GM12878 (cell line): Measurements from ENCODE around the gene GIMAP4. TPM values are rescaled to one million over a fixed set of nuclear protein-coding genes. Genes with fewer than 3 reads are reported as not detected.

Experiments
- ASH2L ChIP-seq: fragments of 300-600, 200-600 bp; sonication (generic); IDR thresholded peaks from 2 replicates; pipeline ENCODE4 v1.6.1; 2017; ENCODE audit warnings: low read depth, mild to moderate bottlenecking, borderline replicate concordance
- BRCA1 ChIP-seq: IDR thresholded peaks from 2 replicates; pipeline ENCODE4 v1.6.1; 2011; ENCODE audit warnings: low read depth, low read length, improper control_type of control experiment
- EGR1 ChIP-seq, 2 experiments: IDR thresholded peaks; 1 replicate in 1 of 2; 2 replicates in 1 of 2; pipeline ENCODE4 v1.6.1; 2011 to 2012; ENCODE audit warnings: low read depth in 2 of 2, low read length in 2 of 2, borderline replicate concordance in 1 of 2, mild to moderate bottlenecking in 1 of 2, moderate library complexity in 1 of 2
- IKZF2 ChIP-seq, 2 experiments: fragments of 450-650 bp; IDR thresholded peaks; 2 replicates each; pipeline ENCODE4 v1.6.1; 2017; ENCODE audit warnings: mild to moderate bottlenecking in 2 of 2, moderate library complexity in 2 of 2
- KLF5 ChIP-seq: fragments of 450-650 bp; IDR thresholded peaks from 2 replicates; pipeline ENCODE4 v1.6.1; 2014; ENCODE audit warnings: mild to moderate bottlenecking; ENCODE audit not compliant: partially characterized antibody
- MYC ChIP-seq: IDR thresholded peaks from 2 replicates; pipeline ENCODE4 v1.6.1; 2011; ENCODE audit warnings: mild to moderate bottlenecking, low read length, moderate library complexity, inconsistent platforms; ENCODE audit not compliant: insufficient read depth, insufficient replicate concordance, insufficient read length, severe bottlenecking
- POLR2A ChIP-seq: IDR thresholded peaks from 2 replicates; pipeline ENCODE4 v1.6.1; 2011; ENCODE audit warnings: low read depth, mild to moderate bottlenecking, low read length
- RFX5 ChIP-seq: IDR thresholded peaks from 2 replicates; pipeline ENCODE4 v1.6.1; 2011; ENCODE audit warnings: low read depth, low read length, improper control_type of control experiment
- SMAD1 ChIP-seq: fragments of 450-650 bp; IDR thresholded peaks from 2 replicates; pipeline ENCODE4 v1.6.1; 2018; ENCODE audit warnings: mild to moderate bottlenecking, low read depth; ENCODE audit not compliant: partially characterized antibody
- SMARCA5 ChIP-seq: fragments of 450-650 bp; IDR thresholded peaks from 2 replicates; pipeline ENCODE4 v1.6.1; 2017; ENCODE audit warnings: mild to moderate bottlenecking
- polyA plus RNA-seq, 11 experiments: library from polyadenylated mRNA; depleted of rRNA in 4 of 11; unstranded in 6 of 11; stranded (reverse) in 5 of 11; fragments of >200 nt; fragmentation: Nextera tagmentation in 4 of 11; fragmentation: Illumina TruSeq in 1 of 11; extraction: Ambion mirVana in 4 of 11; extraction: Trizol in 1 of 11; gene quantifications; 1 replicate in 1 of 11; 2 replicates in 10 of 11; pipeline versions ENCODE4 v1.2.1 to v1.2.3, GENCODE V29; 2011 to 2016; ENCODE audit warnings: inconsistent platforms in 2 of 11, missing spikeins in 2 of 11, low read depth in 1 of 11
- total RNA-seq, 4 experiments: library from RNA; depleted of rRNA in 3 of 4; stranded (reverse); fragments of >200 nt in 3 of 4; fragmentation: Illumina TruSeq in 1 of 4; extraction: Trizol in 1 of 4; gene quantifications; 2 replicates each; pipeline versions ENCODE4 v1.2.1 to v1.2.3, GENCODE V29; 2013 to 2021
- TF ChIP-seq, protein P1 (sequence below): fragments of 450-650 bp; IDR thresholded peaks from 2 replicates; pipeline ENCODE4 v1.6.1; 2017; ENCODE audit warnings: mild to moderate bottlenecking, moderate library complexity
- TF ChIP-seq, protein P2 (sequence below): fragments of 450-650 bp; IDR thresholded peaks from 2 replicates; pipeline ENCODE4 v1.6.1; 2017; ENCODE audit warnings: antibody characterized with exemption, mild to moderate bottlenecking, moderate library complexity

The GIMAP4 gene
- total and polyA plus RNA-seq, 10 of the 15 experiments (the other 5 are each of a cell fraction or from before 2014, with no cell fraction given): 0.06 to 1.5 (median 0.32) TPM; not detected in 1

DNA sequence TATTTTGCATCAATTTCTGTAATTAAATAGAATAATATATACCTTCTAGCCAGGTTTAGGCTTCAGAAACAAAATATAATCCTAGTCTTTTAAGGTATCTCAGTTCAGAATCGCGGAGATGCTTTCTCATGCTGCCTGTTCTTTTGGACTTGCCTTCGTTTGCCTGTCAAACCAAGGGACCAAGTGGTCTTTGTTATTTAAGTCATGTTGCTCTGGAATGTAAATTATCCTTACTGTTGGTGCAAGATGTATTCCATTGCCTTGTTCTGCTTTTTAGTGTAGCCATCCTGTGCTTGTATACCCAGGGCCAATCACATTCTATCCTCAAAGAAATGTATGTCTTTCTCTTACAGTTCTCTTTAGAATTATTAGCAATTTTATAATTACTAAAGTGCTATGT is 1.1 kb upstream of the GIMAP4 start (continued):
- TF ChIP-seq RFX5 (no peak), ASH2L (no peak), SMAD1 (no peak), KLF5 (no peak), SMARCA5 (no peak), EGR1 (IDR thresholded peaks at IDR 0.05; ENCODE audit: borderline replicate concordance in 1 of 2, low read depth in 2 of 2, low read length in 2 of 2) (no peak), IKZF2 (IDR thresholded peaks at IDR 0.05) (no peak), POLR2A (no peak), BRCA1 (no peak), MYC (no peak)
- TF ChIP-seq, protein P1, sequence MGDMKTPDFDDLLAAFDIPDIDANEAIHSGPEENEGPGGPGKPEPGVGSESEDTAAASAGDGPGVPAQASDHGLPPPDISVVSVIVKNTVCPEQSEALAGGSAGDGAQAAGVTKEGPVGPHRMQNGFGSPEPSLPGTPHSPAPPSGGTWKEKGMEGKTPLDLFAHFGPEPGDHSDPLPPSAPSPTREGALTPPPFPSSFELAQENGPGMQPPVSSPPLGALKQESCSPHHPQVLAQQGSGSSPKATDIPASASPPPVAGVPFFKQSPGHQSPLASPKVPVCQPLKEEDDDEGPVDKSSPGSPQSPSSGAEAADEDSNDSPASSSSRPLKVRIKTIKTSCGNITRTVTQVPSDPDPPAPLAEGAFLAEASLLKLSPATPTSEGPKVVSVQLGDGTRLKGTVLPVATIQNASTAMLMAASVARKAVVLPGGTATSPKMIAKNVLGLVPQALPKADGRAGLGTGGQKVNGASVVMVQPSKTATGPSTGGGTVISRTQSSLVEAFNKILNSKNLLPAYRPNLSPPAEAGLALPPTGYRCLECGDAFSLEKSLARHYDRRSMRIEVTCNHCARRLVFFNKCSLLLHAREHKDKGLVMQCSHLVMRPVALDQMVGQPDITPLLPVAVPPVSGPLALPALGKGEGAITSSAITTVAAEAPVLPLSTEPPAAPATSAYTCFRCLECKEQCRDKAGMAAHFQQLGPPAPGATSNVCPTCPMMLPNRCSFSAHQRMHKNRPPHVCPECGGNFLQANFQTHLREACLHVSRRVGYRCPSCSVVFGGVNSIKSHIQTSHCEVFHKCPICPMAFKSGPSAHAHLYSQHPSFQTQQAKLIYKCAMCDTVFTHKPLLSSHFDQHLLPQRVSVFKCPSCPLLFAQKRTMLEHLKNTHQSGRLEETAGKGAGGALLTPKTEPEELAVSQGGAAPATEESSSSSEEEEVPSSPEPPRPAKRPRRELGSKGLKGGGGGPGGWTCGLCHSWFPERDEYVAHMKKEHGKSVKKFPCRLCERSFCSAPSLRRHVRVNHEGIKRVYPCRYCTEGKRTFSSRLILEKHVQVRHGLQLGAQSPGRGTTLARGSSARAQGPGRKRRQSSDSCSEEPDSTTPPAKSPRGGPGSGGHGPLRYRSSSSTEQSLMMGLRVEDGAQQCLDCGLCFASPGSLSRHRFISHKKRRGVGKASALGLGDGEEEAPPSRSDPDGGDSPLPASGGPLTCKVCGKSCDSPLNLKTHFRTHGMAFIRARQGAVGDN: no peak
- TF ChIP-seq, protein P2, sequence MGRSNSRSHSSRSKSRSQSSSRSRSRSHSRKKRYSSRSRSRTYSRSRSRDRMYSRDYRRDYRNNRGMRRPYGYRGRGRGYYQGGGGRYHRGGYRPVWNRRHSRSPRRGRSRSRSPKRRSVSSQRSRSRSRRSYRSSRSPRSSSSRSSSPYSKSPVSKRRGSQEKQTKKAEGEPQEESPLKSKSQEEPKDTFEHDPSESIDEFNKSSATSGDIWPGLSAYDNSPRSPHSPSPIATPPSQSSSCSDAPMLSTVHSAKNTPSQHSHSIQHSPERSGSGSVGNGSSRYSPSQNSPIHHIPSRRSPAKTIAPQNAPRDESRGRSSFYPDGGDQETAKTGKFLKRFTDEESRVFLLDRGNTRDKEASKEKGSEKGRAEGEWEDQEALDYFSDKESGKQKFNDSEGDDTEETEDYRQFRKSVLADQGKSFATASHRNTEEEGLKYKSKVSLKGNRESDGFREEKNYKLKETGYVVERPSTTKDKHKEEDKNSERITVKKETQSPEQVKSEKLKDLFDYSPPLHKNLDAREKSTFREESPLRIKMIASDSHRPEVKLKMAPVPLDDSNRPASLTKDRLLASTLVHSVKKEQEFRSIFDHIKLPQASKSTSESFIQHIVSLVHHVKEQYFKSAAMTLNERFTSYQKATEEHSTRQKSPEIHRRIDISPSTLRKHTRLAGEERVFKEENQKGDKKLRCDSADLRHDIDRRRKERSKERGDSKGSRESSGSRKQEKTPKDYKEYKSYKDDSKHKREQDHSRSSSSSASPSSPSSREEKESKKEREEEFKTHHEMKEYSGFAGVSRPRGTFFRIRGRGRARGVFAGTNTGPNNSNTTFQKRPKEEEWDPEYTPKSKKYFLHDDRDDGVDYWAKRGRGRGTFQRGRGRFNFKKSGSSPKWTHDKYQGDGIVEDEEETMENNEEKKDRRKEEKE: no peak
- TF ChIP-seq, all 136 proteins: peak for 0
